HL-60/S4 treated with phorbol 12-myristate 13-acetate at 8.2 ng/mL for 4 days and 3 days (cell line): ENCODE results near the gene MTR.
"Not testable (repeated sequence)": the region's sequence is repeated elsewhere in the genome, so short reads cannot be mapped to it uniquely, and the experiment has no call there.

ENCODE experiments used
- in situ Hi-C: fragments of 300-500 bp; cut with MboI; formaldehyde crosslinking; loops from 2 replicates; pipeline ENCODE4 v1.15.0; 2022; ENCODE audit warnings: low sequenced_read_pairs

MTR gene

GRCh38 chr1:236830116-236830515, 35.0 kb downstream of the MTR start:
- in situ Hi-C loops = no loop called here

GRCh38 chr1:236830560-236830959, 35.5 kb downstream of the MTR start:
- in situ Hi-C loops = no loop called here

GRCh38 chr1:236833575-236833974, 38.5 kb downstream of the MTR start:
- in situ Hi-C loops = no loop called here

GRCh38 chr1:236834876-236835275, 39.8 kb downstream of the MTR start:
- in situ Hi-C loops = no loop called here

GRCh38 chr1:236835491-236835890, 40.4 kb downstream of the MTR start:
- in situ Hi-C loops = no loop called here

- in situ Hi-C loops = no loop called here
Measured at GRCh38 chr1:236836157-236836556, 41.1 kb downstream of the MTR start.

- in situ Hi-C loops = no loop called here
Measured at GRCh38 chr1:236837115-236837514, 42.0 kb downstream of the MTR start.

- in situ Hi-C loops = no loop called here
Measured at GRCh38 chr1:236837897-236838296, 42.8 kb downstream of the MTR start.

- in situ Hi-C loops = no loop called here
Measured at GRCh38 chr1:236841341-236841740, 46.2 kb downstream of the MTR start.

GRCh38 chr1:236844499-236845271, 49.6 kb downstream of the MTR start:
- in situ Hi-C loops = no loop called here

- in situ Hi-C loops = no loop called here
Measured at GRCh38 chr1:236845830-236846229, 50.7 kb downstream of the MTR start.

- in situ Hi-C loops = no loop called here
Measured at GRCh38 chr1:236848274-236848923, 53.3 kb downstream of the MTR start.

- in situ Hi-C loops = no loop called here
Measured at GRCh38 chr1:236850077-236850979, 55.2 kb downstream of the MTR start.

- in situ Hi-C loops = no loop called here
Measured at GRCh38 chr1:236851871-236852270, 56.8 kb downstream of the MTR start.

- in situ Hi-C loops = no loop called here
Measured at GRCh38 chr1:236853921-236854604, 59.0 kb downstream of the MTR start.

GRCh38 chr1:236854605-236854983, 59.5 kb downstream of the MTR start:
- in situ Hi-C loops = no loop called here

GRCh38 chr1:236856649-236857048, 61.6 kb downstream of the MTR start:
- in situ Hi-C loops = not testable (repeated sequence)

- in situ Hi-C loops = no loop called here
Measured at GRCh38 chr1:236858165-236858564, 63.1 kb downstream of the MTR start.

- in situ Hi-C loops = no loop called here
Measured at GRCh38 chr1:236860101-236860500, 65.0 kb downstream of the MTR start.

- in situ Hi-C loops = no loop called here
Measured at GRCh38 chr1:236860674-236861073, 65.6 kb downstream of the MTR start.
